ENCODE data around the gene PFAS. TPM values are rescaled to one million over a fixed set of nuclear protein-coding genes. Genes with fewer than 3 reads are reported as not detected.
A peak's percentile ranks its signal among the peaks of the same experiment; 100 is the strongest.

PFAS gene
- total and polyA plus RNA-seq, 3 donors from 2014 or later, result 17.6 to 40.5 (median 33.3) TPM

GRCh38 chr17:8300226-8300625 lies 51.1 kb downstream of the PFAS start:
- WGBS, 2 donors, result 67 to 71% methylated on average over 3 of the region's 3 CpGs
- intact Hi-C loops (cut with DNase I; ENCODE audit: low total_unique reads), result no loop called here
- no peak for DNase-seq
- Histone ChIP-seq H3K27me3 (no peaks in the 10 kb centered on the region), H3K36me3 (ENCODE audit: low read depth, missing control alignments) (no peaks in the 10 kb centered on the region), H3K4me3 (no peak overlapping the region), H3K9me3 (no peaks in the 10 kb centered on the region), H3K27ac (no peak overlapping the region), H3K4me1 (no peaks in the 10 kb centered on the region)
- TF ChIP-seq, protein P1, sequence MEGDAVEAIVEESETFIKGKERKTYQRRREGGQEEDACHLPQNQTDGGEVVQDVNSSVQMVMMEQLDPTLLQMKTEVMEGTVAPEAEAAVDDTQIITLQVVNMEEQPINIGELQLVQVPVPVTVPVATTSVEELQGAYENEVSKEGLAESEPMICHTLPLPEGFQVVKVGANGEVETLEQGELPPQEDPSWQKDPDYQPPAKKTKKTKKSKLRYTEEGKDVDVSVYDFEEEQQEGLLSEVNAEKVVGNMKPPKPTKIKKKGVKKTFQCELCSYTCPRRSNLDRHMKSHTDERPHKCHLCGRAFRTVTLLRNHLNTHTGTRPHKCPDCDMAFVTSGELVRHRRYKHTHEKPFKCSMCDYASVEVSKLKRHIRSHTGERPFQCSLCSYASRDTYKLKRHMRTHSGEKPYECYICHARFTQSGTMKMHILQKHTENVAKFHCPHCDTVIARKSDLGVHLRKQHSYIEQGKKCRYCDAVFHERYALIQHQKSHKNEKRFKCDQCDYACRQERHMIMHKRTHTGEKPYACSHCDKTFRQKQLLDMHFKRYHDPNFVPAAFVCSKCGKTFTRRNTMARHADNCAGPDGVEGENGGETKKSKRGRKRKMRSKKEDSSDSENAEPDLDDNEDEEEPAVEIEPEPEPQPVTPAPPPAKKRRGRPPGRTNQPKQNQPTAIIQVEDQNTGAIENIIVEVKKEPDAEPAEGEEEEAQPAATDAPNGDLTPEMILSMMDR (IDR thresholded peaks at IDR 0.05), result no peak
- TF ChIP-seq POLR2A (IDR thresholded peaks at IDR 0.05), result no peak

GRCh38 chr17:8300627-8301242 lies 51.6 kb downstream of the PFAS start:
- no peak for TF ChIP-seq POLR2A (IDR thresholded peaks at IDR 0.05)
- TF ChIP-seq, protein P1 (IDR thresholded peaks at IDR 0.05), result peak; percentile 70 to 84 (median 74)
- Histone ChIP-seq H3K36me3 (ENCODE audit: low read depth, missing control alignments) (no peaks in the 10 kb centered on the region), H3K4me3 (no peak overlapping the region), H3K4me1 (no peaks in the 10 kb centered on the region), H3K27ac (no peak overlapping the region), H3K27me3 (no peaks in the 10 kb centered on the region), H3K9me3 (no peaks in the 10 kb centered on the region)
- WGBS, 2 donors, result 30 to 51% methylated on average over 8 of the region's 8 CpGs
- intact Hi-C loops (cut with DNase I; ENCODE audit: low total_unique reads), result no loop called here
- peak; percentile 73 for DNase-seq

- no peaks in the 10 kb centered on the region for H3K36me3 ChIP-seq (ENCODE audit: low read depth, missing control alignments)
- H3K9me3 ChIP-seq, result no peaks in the 10 kb centered on the region
- no peak overlapping the region for H3K4me3 ChIP-seq
- no peak overlapping the region for H3K27ac ChIP-seq
- TF ChIP-seq, protein P1 (IDR thresholded peaks at IDR 0.05), result no peak
- TF ChIP-seq POLR2A (IDR thresholded peaks at IDR 0.05), result no peak
- DNase-seq, result no peak
- peaks cover 5% of the 10 kb centered on the region for H3K4me1 ChIP-seq
- no peaks in the 10 kb centered on the region for H3K27me3 ChIP-seq
- intact Hi-C loops (cut with DNase I; ENCODE audit: low total_unique reads), result no loop called here
- WGBS, 2 donors, result 59 to 74% methylated on average over 7 to 10 of the region's 10 CpGs
Observed at GRCh38 chr17:8310601-8311123, 61.6 kb downstream of the PFAS start.

DNA sequence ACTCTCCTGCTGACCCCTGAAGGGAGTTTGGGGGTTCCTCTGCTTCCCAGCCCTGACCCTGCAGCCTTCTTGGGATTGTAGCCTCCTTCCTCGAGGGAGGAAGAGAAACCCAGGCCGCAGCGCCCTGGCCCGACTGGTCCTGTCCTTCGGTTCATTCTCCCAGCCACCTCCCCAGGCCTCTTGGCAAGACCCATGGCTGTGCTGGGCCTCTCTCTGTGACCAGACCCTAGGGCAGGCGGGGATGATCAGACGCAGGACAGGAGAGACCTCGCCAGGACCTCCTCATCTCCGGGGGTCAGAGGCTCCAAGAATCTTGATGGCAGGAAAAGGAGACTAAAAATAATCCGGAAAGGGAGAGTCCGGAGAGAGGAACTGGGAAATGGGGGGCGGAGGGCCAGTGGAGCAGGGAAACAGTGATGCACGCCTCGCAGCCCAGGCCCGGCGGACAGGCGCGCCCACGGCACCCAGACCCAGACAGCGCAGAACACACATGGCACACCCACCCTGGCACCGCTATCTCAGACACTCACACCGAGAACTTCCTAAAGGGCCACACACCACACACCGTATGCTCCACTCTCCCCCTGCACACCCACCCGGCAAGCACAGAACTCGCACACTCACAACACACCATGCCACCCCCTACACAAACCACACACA lies 62.2 kb downstream of the PFAS start:
- Histone ChIP-seq H3K36me3 (ENCODE audit: low read depth, missing control alignments) (no peaks in the 10 kb centered on the region), H3K4me3 (no peak overlapping the region), H3K9me3 (no peaks in the 10 kb centered on the region), H3K27me3 (no peaks in the 10 kb centered on the region), H3K4me1 (peaks cover 6% of the 10 kb centered on the region), H3K27ac (no peak overlapping the region)
- no peak for DNase-seq
- intact Hi-C loops (cut with DNase I; ENCODE audit: low total_unique reads), result no loop called here
- TF ChIP-seq, protein P1 (IDR thresholded peaks at IDR 0.05), result no peak
- no peak for TF ChIP-seq POLR2A (IDR thresholded peaks at IDR 0.05)
- WGBS, 2 donors, result 85 to 87% methylated on average over 25 of the region's 25 CpGs
